GM19351 (cell line): ENCODE measurements around the gene SEC24D.

Experiments
- ATAC-seq: cut with Tn5 transposase; IDR thresholded peaks from one replicate; pipeline ENCODE4 v1.9.1; 2021; ENCODE audit warnings: mild to moderate bottlenecking, moderate library complexity; ENCODE audit not compliant: unreplicated experiment

The SEC24D gene

GRCh38 chr4:118846979-118847378, 11.1 kb upstream of the SEC24D start:
- ATAC-seq, result no peak

- no peak for ATAC-seq
Observed at GRCh38 chr4:118845552-118846050, 9.7 kb upstream of the SEC24D start.

- no peak for ATAC-seq
Observed at GRCh38 chr4:118843237-118843636, 7.3 kb upstream of the SEC24D start.

- ATAC-seq, result no peak
Observed at GRCh38 chr4:118842055-118842454, 6.1 kb upstream of the SEC24D start.

GRCh38 chr4:118839221-118839927, 3.4 kb upstream of the SEC24D start:
- no peak for ATAC-seq

GRCh38 chr4:118837121-118837507, 1.2 kb upstream of the SEC24D start:
- ATAC-seq, result no peak

GRCh38 chr4:118836301-118837120, 585 bp upstream of the SEC24D start:
- peak; percentile 48 for ATAC-seq

- peak; percentile 63 for ATAC-seq
Observed at GRCh38 chr4:118834960-118835569, 861 bp downstream of the SEC24D start.

- ATAC-seq, result peak; percentile 15
Observed at GRCh38 chr4:118834070-118834469, 1.9 kb downstream of the SEC24D start.

- no peak for ATAC-seq
Observed at GRCh38 chr4:118833192-118833820, 2.6 kb downstream of the SEC24D start.

GRCh38 chr4:118829107-118829506, 6.8 kb downstream of the SEC24D start:
- no peak for ATAC-seq

- ATAC-seq, result no peak
Observed at GRCh38 chr4:118826723-118827444, 9.0 kb downstream of the SEC24D start.

GRCh38 chr4:118825799-118826198, 10.1 kb downstream of the SEC24D start:
- peak; percentile 78 for ATAC-seq

GRCh38 chr4:118824141-118824540, 11.8 kb downstream of the SEC24D start:
- ATAC-seq, result no peak

GRCh38 chr4:118823471-118823870, 12.5 kb downstream of the SEC24D start:
- ATAC-seq, result no peak

GRCh38 chr4:118821590-118822293, 14.2 kb downstream of the SEC24D start:
- ATAC-seq, result no peak

- no peak for ATAC-seq
Observed at GRCh38 chr4:118817178-118817930, 18.6 kb downstream of the SEC24D start.

GRCh38 chr4:118816538-118817177, 19.3 kb downstream of the SEC24D start:
- ATAC-seq, result no peak

GRCh38 chr4:118814891-118815290, 21.0 kb downstream of the SEC24D start:
- ATAC-seq, result no peak
